Stimulated activated CD4-positive, alpha-beta T cell treated with anti-CD3 and anti-CD28 coated beads, Interleukin-2, amount 100 ng/mL, for 24 hours (primary cell): ENCODE data around the gene TARBP2.
A peak's percentile ranks its signal among the peaks of the same experiment; 100 is the strongest.
"Not testable (repeated sequence)": the region's sequence is repeated elsewhere in the genome, so short reads cannot be mapped to it uniquely, and the experiment has no call there.

Experiments
- DNase-seq, 2 donors: peaks; one replicate each; pipeline ENCODE4 v3.0.0-alpha.2; 2020

TARBP2 gene

DNA sequence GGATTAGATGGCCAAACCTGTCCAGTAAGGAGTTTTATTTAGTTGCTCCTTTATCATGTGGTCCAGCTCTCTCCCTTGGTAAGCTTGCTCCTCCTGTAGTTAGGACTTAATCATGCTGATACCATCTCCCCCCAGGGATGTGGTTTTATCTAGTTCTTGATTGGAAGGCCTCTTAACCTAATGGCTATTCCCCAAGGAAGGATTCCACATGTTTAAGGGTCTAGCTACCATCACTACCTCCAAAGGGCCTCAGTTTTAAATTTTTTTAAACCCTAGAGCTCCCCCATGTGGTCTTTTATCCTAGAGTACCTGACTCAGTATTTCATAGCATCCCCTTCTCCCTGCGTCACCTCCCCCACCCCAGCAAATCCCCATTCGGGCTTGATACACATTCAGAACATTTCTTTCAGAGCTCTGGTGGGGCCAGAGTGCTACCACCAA, 24.3 kb upstream of the TARBP2 start:
- no peak for DNase-seq

DNA sequence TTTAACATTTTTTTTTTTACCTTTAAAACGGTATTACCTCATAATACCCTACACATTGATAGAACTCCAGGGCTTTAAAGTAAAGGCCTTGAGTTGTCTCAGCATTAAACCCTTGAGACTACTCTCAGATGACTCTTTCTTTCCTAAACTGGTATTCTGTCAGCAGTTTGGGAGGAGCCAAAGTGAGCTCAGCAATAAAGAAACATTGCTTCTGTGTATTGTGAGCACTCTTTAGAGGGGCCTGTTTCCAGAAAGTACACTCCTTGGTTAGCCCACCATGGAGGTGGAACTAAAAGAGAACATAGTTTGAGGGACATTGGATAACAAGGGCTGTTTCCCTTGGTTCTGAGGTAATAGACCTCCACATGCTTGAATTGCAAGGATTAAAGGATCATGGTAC, 22.2 kb upstream of the TARBP2 start:
- DNase-seq: no peak

DNA sequence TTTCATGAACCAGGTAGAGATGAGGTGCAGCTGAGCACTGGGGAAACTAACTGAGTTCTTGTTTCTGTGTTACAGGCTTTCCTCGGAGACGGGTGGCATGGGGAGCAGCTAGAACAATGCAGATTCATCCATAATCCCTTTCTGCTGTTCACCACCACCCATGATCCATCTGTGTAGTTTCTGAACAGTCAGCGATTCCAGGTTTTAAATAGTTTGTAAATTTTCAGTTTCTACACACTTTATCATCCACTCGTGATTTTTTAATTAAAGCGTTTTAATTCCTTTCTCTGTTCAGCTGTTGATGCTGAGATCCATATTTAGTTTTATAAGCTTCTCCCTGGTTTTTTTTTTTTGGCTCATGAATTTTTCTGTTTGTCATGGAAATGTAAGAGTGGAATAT, 21.8 kb upstream of the TARBP2 start:
- no peak for DNase-seq

DNA sequence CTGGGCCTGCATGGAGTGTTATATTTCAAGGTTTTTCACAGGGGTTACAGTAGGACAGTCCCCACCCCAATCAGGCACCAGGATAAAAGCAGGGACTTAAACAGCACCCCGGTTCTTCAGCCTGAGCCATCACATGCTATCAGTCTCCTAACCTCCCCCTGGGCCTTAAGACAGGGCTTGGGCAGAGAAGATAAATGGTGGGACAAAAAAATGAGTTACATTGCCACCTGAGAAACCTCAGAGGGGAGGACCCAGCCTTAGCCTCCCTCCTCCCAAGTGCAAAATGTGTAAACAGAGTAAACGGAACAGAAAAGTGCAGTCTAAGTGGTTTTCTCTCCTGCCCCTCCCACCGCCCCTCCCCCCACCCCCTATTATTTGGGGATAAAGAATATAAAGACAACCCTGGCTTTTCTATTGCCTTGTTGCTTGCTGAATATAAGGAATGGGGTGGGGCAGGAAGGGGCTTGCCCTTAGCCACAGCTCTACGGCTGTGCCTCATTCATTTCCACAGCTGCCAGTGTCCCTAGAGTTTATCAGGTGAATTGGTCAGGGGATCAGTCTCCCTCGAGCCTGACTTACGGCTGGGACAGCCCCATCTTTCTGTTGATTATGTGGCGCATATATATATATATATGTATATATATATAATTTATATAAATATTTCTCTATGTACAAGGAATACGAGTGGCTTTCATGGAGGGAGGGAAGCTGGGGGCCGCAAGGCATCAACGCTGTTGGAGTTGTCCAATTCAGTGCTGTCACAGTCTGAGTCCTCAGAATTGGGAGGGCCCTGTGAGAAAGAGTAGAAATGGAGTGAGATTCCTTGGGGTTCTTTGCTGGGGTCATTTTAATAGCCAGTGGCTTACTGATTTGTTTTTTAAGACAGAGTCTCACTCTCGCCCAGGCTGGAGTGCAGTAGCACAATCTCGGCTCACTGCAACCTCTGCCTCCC, 20.3 kb upstream of the TARBP2 start:
- no peak for DNase-seq

DNA sequence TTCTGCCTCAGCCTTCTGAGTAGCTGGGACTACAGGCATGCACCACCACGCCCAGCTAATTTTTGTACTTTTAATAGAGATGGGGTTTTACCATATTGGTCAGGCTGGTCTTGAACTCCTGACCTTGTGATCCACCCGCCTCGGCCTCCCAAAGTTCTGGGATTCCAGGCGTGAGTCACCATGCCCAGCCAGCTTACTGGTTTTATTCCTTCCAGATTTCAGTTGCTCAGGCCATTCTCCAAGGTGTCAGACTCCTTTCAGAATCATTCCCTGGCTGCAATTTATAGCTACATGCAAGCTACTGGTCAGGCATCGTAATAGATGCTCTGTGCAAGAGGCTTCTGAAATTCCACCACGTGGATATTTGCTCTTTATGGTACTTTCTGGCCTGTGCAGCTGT, 19.6 kb upstream of the TARBP2 start:
- not testable (repeated sequence) for DNase-seq

DNA sequence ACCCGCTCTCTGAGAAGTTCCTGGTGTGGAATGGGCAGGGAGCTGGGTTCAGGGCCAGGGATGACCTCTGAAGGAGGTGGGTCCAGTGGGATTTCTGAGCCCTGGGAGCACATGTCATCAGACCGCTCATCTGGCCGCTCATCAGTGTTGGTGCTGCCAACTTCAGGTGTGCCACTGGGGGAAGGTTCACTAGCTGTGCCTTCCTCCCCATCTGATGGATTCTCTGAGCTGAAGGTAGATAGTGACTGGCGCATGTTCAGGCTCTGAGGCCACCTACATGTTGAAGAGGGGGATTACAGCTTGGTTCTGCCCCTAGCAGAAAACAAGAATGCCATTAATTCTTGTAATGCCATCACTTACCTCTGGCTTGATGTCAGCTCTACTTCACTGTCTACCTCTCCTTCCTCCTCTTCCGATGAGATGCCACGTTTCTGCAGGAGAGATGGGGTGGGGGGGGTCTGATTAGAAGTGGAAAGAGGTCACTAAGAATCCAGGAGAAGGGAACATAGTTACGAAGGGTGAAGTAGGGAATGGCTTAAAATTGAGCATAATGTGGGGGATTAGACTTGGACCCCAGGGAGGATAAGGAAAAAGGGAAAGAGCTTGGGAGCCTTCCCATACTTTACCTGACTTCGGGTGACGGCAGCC, 19.0 kb upstream of the TARBP2 start:
- DNase-seq: no peak

DNA sequence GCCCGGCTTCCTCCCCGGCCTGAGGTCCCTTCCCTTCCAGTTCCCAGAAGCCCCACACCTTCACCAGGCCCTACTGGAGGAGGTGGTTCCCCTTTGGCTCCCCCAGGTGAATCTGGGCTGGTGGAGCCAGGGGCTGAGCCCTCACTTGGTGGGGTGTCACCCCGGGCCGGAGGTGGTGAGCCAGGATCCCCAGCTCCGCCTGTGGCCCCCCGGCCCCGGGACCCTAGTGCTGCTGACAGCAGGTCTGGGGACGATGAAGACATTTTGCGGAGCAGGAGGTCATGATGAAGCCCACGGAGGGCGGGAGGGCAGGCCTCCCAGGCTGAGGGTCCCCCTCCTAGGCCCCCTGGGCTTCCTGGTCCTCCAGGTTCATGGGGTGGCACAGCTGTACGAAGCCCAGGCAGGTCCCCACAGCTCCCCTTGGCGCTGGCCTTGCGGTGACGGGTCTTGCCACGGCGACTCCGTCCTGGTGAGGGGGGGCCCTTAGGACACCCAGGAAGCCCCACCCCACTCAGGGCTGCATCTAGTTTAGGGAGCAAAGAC, 18.4 kb upstream of the TARBP2 start:
- no peak for DNase-seq

DNA sequence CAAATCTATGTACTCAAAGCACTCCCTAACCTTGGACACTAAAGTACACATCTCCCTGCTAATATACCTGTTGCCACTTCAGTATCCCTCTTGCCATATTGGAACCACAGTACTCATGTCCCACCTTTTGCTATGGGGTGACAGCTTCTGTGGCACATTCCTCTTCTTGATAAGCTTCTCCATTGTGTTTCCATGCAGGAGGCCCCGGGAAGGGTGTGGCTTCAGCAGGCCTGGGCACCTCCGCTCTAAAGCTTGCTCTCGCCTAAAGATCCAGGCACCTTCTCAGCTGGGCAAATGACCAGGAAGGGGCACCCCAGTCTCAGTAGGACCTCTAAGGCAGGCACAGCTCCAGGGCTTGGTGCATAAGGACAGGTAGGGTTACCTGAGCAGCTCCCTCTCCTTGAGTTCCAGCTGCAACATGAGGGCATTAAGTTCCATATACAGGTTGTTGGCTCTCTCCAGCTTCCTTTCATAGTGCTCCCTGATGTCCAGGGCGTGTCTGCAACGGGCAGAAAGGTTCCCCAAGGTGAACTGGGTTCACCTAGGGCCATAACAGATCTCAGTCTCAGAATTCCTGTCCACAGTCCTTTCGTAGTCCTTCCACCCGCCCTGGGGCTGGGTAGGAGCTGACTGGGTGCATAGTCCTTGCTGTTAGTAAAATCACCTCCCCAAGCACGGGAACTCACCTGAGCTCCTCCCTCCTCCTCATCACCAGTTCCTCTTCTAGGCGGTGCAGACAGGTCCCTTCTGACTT, 17.7 kb upstream of the TARBP2 start:
- DNase-seq: peak in 1 of 2 donors; percentile 27

DNA sequence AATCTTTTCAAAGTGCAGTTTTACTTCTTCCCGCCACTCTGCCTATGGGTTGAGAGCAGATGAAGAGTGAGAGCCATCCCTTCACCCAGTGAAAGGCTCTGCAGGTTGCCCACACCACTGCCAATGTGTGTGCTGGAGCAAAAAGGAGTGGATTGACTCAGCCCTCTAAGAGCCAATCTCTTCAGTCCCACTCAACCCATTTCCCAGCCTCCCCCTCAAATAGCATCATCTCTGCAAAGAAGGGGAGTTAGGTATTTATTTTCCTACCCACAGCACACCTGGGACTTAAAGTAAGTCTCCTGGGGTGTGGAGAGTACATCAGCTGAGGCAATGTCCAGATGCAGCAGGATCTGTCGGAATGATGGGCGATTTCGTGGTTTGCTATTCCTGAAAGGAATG, 17.1 kb upstream of the TARBP2 start:
- DNase-seq: no peak

DNA sequence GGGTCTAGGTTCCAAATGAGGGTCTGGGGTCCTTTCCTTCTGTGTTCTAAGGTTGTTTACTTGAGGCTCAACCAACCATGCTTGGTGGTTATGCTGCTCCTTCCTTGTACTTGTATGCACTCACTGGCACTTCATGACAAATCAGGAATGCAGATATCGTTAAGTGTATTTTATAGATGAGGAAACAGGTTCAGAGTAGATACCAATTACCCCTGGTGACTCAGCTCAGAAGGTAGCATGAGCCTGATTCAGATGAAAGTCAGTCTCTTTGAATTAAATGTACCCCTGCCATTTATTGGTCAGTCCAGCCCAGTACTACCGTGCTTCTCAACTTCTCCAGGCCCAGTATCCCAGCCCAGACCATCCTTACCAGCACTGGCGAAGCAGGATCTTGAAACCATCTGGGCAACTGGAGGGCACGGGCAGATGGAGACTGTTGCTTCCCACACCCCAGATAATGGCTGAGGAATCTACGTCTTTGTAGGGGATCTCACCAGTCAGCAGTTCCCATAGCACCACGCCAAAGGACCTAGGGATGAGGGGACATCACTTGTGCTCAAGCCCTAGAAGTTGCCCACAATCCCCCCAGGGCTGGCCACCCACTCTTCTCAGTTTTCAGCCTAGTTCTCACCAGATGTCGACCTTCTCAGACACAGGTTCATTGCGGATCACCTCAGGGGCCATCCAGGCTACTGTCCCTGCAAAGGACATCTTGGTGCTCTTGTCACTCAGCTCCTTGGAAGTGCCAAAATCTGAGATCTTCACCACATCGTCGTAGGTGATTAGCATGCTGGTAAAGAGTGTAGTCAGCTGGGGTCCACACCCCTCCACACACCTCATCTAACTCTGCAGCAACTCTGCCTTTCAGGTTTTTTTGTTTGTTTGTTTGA, 16.2 kb upstream of the TARBP2 start:
- no peak for DNase-seq

DNA sequence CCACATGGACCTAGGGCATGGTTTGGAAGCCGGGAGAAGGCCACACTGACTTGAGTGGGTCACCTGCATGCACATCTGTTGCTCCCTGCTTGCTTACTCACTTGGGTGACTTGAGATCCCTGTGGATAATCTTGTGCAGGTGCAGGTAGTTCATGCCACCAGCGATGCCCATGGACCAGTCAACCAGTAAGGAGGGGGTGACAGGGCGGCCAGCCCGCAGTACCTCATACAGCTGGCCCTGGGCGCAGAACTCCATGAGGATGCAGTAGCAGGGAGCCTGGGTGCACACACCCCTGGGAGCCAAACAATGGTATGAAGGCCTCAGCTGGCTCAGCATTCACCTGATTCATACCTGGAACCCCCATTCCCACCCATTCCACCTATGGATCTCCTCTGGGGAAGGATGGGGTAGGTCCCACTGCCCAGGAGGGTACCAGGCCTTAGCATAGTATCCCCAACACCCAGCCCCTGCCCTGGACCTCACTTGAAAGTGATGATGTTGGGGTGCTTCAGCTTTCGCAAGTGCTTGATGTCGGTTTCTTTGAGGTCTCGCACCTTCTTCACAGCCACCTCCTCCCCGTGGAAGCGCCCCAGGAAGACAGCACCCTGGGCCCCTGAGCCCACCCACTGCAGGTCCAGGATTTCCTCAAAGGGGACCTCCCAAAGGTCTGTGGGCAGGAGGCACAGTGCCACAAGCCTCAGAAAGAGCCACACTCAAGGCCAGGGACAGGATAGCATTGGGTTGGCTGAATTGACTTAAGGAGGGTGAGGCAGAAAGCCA, 14.9 kb upstream of the TARBP2 start:
- no peak for DNase-seq

DNA sequence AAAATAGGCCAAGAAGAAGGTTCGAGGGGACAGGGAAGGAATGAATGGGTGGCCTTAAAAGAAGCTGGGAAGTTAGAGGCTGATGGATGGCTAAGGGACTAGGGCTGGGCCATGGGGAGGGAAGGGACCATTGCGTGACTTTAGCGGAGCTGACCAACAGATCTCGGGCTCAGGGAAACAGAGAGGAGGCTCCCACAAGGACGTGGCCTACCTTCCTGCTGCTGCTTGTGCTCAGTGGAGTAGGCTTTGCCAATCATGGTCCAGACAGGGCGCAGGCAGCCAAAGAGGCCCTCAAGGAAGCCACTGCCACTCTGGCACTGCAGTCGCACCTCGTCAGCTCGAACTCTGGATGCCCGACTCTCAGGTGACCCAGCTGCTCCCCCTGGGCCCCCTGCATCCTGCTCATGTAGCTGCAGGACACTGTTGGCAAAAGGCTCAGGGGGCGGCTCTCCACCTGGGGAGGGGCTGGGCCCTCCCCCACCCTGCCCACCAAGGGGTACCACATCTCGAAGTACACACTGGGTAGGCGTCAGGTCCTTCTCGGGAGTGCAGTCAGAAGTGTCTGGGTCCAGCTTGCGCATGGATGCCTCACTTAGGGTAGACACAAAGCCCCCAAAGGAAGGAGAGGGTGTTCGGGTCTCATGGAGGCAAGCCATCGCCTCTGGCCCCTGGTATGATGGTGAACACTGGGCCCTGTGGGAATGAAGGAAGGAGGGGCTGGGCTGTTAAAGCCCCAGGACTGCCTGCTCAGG, 14.2 kb upstream of the TARBP2 start:
- DNase-seq: no peak

DNA sequence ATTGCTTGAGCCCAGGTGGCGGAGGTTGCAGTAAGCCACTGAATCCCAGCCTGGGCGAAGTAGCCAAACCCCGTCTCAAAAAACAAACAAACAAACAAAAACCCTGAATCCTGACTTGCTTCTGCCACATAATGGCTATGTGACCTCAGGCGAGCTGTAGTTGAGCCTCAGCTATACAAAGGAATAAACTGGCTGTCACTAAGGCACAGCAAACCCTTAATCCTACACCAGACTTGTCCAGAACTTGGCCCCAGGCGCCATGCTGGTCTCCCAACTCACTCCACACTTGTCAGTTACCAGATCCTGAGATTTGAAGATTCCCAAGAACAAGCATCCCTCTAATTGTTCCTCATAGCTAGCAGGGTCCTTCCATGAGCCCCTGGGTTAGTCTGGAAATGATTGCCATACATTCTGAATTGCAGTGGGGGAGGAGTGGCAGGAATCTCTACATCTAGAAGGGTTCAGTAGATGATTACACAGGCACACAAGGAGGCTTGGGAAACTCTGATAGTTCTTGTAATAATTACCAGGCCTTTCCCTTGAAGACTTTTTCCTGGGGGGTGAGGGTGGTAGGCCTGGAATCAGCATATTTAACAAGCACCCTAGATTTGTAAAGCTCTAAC, 11.7 kb upstream of the TARBP2 start:
- DNase-seq: no peak

DNA sequence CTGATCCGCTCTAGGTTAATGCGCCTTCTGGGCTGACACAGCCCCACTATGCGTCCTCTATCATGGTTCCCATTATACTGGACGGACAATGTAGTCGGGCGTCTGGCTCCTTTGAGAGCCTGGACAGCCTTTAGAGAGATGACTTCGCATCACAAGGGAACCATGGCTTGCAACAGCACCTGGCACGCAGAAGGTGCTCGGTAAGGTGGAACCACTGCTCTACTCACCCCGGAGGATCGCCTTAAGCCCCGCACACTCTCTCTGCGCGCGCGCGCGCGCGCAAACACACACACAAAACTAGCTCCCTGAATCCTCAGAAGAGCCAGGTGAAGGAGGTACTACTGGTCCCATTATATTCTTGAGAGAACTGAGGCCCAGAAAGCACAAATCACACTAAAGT, 8.9 kb upstream of the TARBP2 start:
- DNase-seq: no peak

DNA sequence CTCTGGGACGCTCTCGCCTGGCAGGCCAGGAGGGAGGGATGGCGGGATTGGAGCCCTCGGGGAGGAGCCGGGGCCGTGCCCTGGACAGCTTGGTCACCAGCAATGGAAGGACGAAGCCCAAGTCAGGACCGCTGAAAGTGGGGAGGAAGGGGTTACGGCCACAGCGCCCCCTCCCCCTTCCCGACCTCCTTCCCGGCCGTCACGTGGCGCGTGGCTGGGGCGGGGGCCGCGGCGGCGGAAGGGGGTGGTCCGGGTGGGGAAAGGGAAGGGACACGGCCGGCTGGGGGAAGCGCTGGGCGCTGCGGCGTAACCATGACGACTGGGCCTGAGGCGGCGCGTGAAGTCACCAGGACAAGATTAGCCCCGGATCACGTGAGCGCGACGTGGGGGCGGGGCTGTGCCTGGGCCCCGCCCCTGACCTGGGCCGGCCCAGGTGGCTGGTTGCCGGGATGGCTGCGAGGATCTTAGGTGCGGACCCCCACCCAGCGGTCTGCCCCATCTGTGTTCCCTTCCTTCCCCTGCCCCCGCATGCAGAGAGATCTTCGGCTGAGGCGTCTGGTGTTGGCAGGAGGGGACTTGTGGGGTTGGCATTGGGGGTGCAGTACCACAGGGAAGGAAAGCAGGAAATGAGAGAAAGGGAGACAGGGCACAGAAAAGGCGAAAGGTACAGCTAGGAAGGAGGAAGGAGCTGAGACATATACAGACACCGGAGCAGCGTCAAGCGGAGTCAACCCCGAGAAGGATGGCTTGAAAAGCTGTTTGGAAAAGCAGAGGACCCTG, 8.1 kb upstream of the TARBP2 start:
- peak; percentile 89 to 90 for DNase-seq

DNA sequence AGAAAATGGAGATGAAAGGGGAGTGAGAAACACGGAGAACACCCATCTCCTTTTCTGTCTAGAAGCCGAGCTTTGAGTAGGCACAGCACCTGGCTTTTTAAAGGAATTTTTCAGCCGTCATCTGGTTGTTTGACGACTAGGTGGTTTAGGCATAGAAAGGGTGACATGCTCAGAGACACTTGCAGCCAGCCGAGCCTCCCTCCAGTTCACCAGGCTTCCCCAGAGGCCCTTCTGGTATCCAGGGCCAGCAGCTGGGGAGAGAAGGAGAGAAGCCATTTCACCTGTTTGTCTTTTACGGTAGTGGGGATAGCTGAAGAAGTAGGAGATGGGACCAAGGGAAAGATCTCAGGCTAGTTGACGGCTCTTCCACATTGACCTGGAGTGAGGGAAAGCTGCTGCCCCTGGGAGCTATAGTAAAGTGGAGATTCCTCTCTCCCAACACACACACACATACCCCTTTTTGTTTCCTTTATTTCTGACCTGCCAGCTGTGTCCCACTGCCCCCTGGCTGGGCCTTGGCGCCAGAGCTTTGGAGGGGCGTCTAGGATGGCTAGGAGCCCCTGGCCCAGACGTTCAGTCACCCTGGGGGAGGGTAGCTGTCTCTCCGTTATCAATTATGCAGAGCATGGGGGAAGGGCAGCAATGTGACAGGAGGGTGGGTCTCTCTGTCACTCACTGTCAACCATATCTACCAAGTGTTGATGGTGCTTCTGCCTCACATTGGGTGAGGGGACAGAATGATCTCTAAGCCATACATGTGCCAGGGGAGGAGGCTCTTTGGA, 7.3 kb upstream of the TARBP2 start:
- no peak for DNase-seq

DNA sequence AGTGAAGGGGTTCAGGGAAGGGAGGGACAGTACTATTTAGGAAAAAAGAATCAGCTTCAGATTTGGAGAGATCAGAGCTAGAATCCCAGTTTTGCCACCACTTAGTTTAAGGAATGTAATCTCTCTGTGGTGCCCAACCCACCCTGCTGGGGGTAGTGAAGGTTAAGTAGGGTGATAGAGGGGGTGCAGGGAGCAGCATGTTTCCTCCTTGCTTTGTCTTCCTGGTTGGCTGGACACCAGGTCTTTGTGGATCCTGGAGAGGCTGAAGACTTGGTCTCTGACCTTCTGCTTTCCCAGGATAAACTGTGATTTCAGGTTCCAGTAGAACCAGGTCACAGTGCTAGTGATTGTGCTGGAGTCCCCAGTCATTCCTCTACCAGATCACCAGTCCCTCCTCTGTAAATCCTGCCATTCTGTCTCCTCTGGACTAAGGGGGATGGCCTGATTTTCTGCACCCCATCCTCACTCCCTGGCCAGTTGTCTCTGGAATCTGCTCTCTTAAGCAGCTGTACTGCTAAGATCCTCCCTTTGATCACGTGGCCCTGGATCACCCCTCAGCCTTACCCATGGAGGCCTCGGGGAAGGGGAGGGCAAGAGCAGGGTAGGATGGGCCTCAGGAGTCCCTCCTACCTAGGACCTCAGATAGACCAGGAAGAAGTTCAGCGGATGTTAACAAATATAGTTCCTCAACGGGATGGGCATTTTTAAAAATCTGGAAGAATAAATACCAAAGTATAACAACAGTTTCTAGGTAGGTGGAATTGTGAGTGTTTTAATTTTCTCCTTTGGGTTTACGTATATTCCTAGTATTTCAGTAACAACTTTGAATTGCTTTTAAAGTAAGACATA, 5.0 kb upstream of the TARBP2 start:
- no peak for DNase-seq

DNA sequence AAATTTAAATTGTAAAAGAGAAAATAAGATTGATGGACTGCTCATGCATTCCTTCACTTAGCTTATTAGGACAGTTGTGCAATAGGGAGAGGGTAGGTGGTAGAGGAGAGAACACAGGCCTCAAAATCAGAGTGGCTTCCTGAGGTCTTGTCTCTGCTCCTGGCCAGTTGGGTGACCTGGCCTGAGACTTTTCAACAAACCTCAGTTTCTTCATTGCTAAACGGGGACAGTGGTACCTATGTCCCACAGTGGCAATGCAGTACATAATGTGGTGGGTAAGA, 4.4 kb upstream of the TARBP2 start:
- no peak for DNase-seq
